ENCODE measurements around the gene CD44. TPM values are rescaled to one million over a fixed set of nuclear protein-coding genes. Genes with fewer than 3 reads are reported as not detected.

CD44 gene
- total RNA-seq, 1 donor from 2014 or later = 0.65 TPM

GRCh38 chr11:35228328-35228725, 89.4 kb downstream of the CD44 start:
- H3K27me3 Mint-ChIP-seq (ENCODE audit: low read depth) = no peaks in the 10 kb centered on the region
- H3K4me3 Mint-ChIP-seq = no peak overlapping the region
- DNase-seq (ENCODE audit: low read depth, low spot score) = no peak
- peaks cover 16% of the 10 kb centered on the region for H3K4me1 Mint-ChIP-seq
- no peak for TF ChIP-seq CTCF (conservative IDR thresholded peaks at IDR 0.05)
- no peaks in the 10 kb centered on the region for H3K36me3 Mint-ChIP-seq (ENCODE audit: low read depth)
- no peak overlapping the region for H3K27ac Mint-ChIP-seq (ENCODE audit: unreplicated experiment)
- H3K9me3 Mint-ChIP-seq = no peaks in the 10 kb centered on the region

- no peak overlapping the region for H3K4me3 Mint-ChIP-seq
- no peak for TF ChIP-seq CTCF (conservative IDR thresholded peaks at IDR 0.05)
- H3K27me3 Mint-ChIP-seq (ENCODE audit: low read depth) = no peaks in the 10 kb centered on the region
- no peak overlapping the region for H3K27ac Mint-ChIP-seq (ENCODE audit: unreplicated experiment)
- no peak for DNase-seq (ENCODE audit: low read depth, low spot score)
- peaks cover 5% of the 10 kb centered on the region for H3K9me3 Mint-ChIP-seq
- H3K36me3 Mint-ChIP-seq (ENCODE audit: low read depth) = peaks cover 3% of the 10 kb centered on the region
- peaks cover 9% of the 10 kb centered on the region for H3K4me1 Mint-ChIP-seq
Measured at GRCh38 chr11:35230388-35230787, 91.4 kb downstream of the CD44 start.

- H3K4me3 Mint-ChIP-seq = no peak overlapping the region
- no peak for TF ChIP-seq CTCF (conservative IDR thresholded peaks at IDR 0.05)
- H3K27ac Mint-ChIP-seq (ENCODE audit: unreplicated experiment) = no peak overlapping the region
- H3K4me1 Mint-ChIP-seq = peaks cover 9% of the 10 kb centered on the region
- peaks cover 3% of the 10 kb centered on the region for H3K36me3 Mint-ChIP-seq (ENCODE audit: low read depth)
- DNase-seq (ENCODE audit: low read depth, low spot score) = no peak
- H3K9me3 Mint-ChIP-seq = peaks cover 5% of the 10 kb centered on the region
- H3K27me3 Mint-ChIP-seq (ENCODE audit: low read depth) = no peaks in the 10 kb centered on the region
Measured at GRCh38 chr11:35231076-35231860, 92.3 kb downstream of the CD44 start.

GRCh38 chr11:35232891-35233330, 93.9 kb downstream of the CD44 start:
- no peaks in the 10 kb centered on the region for H3K27me3 Mint-ChIP-seq (ENCODE audit: low read depth)
- no peak for DNase-seq (ENCODE audit: low read depth, low spot score)
- peaks cover 4% of the 10 kb centered on the region for H3K4me1 Mint-ChIP-seq
- no peak for TF ChIP-seq CTCF (conservative IDR thresholded peaks at IDR 0.05)
- peaks cover 3% of the 10 kb centered on the region for H3K36me3 Mint-ChIP-seq (ENCODE audit: low read depth)
- no peak overlapping the region for H3K27ac Mint-ChIP-seq (ENCODE audit: unreplicated experiment)
- H3K4me3 Mint-ChIP-seq = no peak overlapping the region
- H3K9me3 Mint-ChIP-seq = peaks cover 5% of the 10 kb centered on the region

- Mint-ChIP-seq H3K27ac (ENCODE audit: unreplicated experiment) (no peak overlapping the region), H3K9me3 (peaks cover 5% of the 10 kb centered on the region), H3K27me3 (ENCODE audit: low read depth) (no peaks in the 10 kb centered on the region), H3K36me3 (ENCODE audit: low read depth) (peaks cover 3% of the 10 kb centered on the region), H3K4me1 (peaks cover 7% of the 10 kb centered on the region), H3K4me3 (no peak overlapping the region)
- DNase-seq (ENCODE audit: low read depth, low spot score) = no peak
- no peak for TF ChIP-seq CTCF (conservative IDR thresholded peaks at IDR 0.05)
Measured at GRCh38 chr11:35233518-35233917, 94.5 kb downstream of the CD44 start.
